Epithelial cell of esophagus (primary cell): ENCODE results near the gene ZGRF1.
"Not testable (repeated sequence)": the region's sequence is repeated elsewhere in the genome, so short reads cannot be mapped to it uniquely, and the experiment has no call there.

ENCODE experiments used
- DNase-seq: peaks from one replicate; pipeline ENCODE4 v3.0.0; 2010; ENCODE audit warnings: low read depth
- H3K4me3 ChIP-seq: 2 replicates; pipeline ENCODE4 v1.5.1; 2011; ENCODE audit warnings: mild to moderate bottlenecking, low read length, control low read depth
- TF ChIP-seq, protein P1 (sequence below): IDR thresholded peaks from 2 replicates; pipeline ENCODE4 v1.5.1; 2011; ENCODE audit warnings: low read depth, mild to moderate bottlenecking, low read length, control low read depth, inconsistent platforms; ENCODE audit not compliant: insufficient read depth; ENCODE audit errors: missing control alignments

Gene ZGRF1

DNA sequence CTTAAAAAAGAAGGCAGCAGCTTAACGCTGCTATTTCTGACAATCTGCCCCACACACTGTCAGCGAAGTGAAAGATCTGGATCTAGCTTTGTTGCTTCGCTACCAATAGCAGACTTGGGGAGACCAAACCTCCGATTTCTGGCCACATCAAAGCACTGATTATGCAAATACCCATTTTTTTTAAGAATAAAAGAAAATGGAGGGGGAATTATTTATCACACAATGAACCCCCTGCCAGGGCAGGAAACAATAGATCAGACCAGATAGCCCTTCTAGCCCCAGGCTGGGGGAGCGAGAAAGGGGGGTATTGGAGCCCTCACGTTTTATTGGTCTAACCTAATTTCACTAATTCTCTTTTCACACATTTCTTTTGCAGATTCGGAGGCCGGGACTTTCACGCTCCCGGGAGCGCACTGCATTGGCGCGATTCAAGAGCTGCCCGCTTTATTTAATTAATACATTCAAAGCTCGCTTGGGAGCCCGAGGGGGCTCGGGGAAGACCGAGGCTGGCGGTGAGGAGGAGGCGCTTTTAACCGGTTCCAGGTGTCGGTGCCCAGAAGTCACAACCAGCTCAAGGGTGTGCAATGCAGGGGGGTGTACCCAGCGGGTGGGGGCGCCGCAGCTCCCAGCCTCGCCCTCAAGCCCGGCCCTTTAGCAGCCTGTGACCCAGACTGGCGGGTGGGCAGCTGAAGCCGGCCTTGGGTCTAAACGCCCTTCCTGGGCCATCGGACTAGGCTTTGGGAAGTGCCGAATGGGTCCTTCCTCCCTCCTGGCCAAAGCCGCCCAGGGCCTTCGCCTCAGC, 126.2 kb downstream of the ZGRF1 start:
- TF ChIP-seq, protein P1, sequence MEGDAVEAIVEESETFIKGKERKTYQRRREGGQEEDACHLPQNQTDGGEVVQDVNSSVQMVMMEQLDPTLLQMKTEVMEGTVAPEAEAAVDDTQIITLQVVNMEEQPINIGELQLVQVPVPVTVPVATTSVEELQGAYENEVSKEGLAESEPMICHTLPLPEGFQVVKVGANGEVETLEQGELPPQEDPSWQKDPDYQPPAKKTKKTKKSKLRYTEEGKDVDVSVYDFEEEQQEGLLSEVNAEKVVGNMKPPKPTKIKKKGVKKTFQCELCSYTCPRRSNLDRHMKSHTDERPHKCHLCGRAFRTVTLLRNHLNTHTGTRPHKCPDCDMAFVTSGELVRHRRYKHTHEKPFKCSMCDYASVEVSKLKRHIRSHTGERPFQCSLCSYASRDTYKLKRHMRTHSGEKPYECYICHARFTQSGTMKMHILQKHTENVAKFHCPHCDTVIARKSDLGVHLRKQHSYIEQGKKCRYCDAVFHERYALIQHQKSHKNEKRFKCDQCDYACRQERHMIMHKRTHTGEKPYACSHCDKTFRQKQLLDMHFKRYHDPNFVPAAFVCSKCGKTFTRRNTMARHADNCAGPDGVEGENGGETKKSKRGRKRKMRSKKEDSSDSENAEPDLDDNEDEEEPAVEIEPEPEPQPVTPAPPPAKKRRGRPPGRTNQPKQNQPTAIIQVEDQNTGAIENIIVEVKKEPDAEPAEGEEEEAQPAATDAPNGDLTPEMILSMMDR: no peak
- DNase-seq: no peak
- no peak overlapping the region for H3K4me3 ChIP-seq

DNA sequence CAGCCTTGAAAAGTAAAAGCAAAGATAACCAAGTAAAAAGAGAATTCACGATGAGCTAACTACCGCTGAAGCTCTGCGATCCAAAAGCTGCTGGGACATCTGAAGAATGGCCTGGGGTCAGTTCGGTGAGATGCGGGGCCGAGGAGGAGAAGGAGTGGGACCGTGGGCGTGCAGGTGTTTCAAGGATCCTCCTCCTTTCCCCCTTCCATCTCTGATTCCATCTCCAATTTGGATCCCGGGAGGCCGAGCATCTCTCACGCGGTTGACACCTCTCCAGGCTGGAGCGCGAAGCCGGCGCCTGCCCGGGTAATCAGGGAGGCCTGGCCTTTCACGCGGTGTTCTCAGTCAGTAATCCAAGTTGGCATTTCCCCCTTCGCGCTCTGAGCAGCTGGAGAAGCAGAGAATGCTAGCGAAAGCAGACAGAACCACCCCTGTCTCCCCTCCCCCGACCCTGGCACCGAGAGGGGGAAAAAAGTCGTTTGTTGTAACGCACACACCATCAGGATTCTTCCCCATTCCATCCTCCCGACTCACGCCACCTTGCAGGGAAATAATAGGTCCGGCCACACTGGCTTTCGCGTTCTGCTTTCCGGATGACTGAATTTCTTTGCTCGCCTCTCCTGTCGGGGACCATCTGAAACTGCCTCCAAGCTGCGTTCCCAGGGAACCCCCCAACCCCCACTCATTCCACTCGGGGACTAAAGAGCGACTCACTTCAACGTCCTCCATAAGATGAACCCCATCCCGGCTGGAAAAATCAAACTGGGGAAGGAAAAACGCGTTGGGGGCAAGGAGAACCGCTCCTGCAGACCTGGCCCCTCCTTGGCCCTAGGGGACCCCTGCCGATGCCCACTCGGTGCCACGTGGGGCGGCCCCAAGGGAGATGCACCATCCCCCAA, 127.2 kb downstream of the ZGRF1 start:
- peak; percentile 67 for DNase-seq
- TF ChIP-seq, protein P1: no peak
- peak overlapping the region; percentile 21 for H3K4me3 ChIP-seq

GRCh38 chr4:112508356-112508755, 128.4 kb downstream of the ZGRF1 start:
- no peak for DNase-seq
- TF ChIP-seq, protein P1: no peak
- H3K4me3 ChIP-seq: no peak overlapping the region

DNA sequence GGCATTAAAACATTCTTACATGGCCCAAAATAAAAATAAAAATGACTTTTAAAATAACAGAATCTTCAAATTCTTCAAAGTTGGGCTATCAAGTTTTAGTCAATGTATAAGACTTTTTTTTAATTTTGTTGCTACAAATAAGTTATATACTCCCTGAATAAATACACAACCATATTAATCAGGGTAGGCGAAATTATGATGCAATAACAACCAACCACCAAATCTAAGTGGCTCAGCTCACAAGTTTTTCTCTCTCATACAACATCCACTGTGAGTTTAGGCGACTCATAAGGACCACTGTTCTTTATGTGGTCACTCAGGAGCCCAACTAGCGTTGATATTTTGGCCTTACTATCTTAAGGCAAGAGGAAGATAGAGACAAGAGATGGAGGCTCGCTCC, 131.9 kb downstream of the ZGRF1 start:
- DNase-seq: no peak
- TF ChIP-seq, protein P1: no peak
- H3K4me3 ChIP-seq: no peak overlapping the region

DNA sequence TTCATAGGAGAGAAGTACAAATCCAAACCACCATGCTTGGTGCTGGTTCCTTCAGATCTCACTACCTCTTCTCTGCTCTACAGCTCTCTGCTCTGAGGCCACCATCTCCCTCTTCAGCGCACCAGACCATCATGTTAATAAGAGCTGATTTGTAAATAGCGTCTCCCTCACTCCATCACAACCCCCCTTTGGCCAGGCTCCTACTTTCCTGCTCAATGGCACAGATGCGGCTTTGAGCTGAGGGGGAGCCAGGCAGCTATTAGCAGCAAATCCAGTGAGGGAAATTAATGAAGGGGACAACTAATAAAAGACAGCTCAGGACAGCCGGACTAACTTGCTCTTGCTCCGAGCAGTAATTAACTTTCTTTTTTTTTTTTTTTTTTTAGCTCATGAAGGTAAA, 133.8 kb downstream of the ZGRF1 start:
- H3K4me3 ChIP-seq: no peak overlapping the region
- TF ChIP-seq, protein P1: no peak

GRCh38 chr4:112492321-112492720, 144.4 kb downstream of the ZGRF1 start:
- TF ChIP-seq, protein P1: no peak
- H3K4me3 ChIP-seq: no peak overlapping the region
- DNase-seq: no peak

More for the DNA sequence above, 133.8 kb downstream of the ZGRF1 start:
- DNase-seq: no peak

GRCh38 chr4:112490808-112491207, 145.9 kb downstream of the ZGRF1 start:
- DNase-seq, H3K4me3 ChIP-seq: not testable (repeated sequence)
